Activated T-helper 2 cell treated with anti-CD3 and anti-CD28 coated beads, Interferon-gamma antibody, Interleukin-2, Interleukin-4, amounts not matched to agents 10 μg/mL and 5 μg/mL and 100 μg/mL, durations not matched to agents 14 hours and 24 hours and 36 hours (primary cell): ENCODE data around the gene RAB32. TPM values are rescaled to one million over a fixed set of nuclear protein-coding genes. Genes with fewer than 3 reads are reported as not detected.

Experiments used
- DNase-seq: peaks from one replicate; pipeline ENCODE4 v3.0.0; 2021; ENCODE audit warnings: low spot score
- H3K27ac Mint-ChIP-seq: one replicate; pipeline ENCODE4 v1.8.0; 2021; ENCODE audit warnings: mixed read lengths
- H3K27me3 Mint-ChIP-seq: one replicate; pipeline ENCODE4 v1.8.0; 2021; ENCODE audit warnings: low read depth, mixed read lengths
- H3K36me3 Mint-ChIP-seq: one replicate; pipeline ENCODE4 v1.8.0; 2021; ENCODE audit warnings: low read depth, mixed read lengths
- H3K4me1 Mint-ChIP-seq: one replicate; pipeline ENCODE4 v1.8.0; 2021; ENCODE audit warnings: low read depth, mixed read lengths
- H3K4me3 Mint-ChIP-seq: one replicate; pipeline ENCODE4 v1.8.0; 2021; ENCODE audit warnings: low read depth, mild to moderate bottlenecking, moderate library complexity, mixed read lengths
- H3K9me3 Mint-ChIP-seq: one replicate; pipeline ENCODE4 v1.8.0; 2021; ENCODE audit warnings: mixed read lengths
- intact Hi-C: fragments of 100-400 bp; cut with micrococcal nuclease; formaldehyde crosslinking; loops from one replicate; pipeline ENCODE4 v1.15.1; 2023
- total RNA-seq: library from RNA; stranded (reverse); gene quantifications from 2 replicates; pipeline ENCODE4 v1.2.3, GENCODE V29; 2022

The RAB32 gene
- total RNA-seq, 1 donor from 2014 or later, result 2.4 TPM

DNA sequence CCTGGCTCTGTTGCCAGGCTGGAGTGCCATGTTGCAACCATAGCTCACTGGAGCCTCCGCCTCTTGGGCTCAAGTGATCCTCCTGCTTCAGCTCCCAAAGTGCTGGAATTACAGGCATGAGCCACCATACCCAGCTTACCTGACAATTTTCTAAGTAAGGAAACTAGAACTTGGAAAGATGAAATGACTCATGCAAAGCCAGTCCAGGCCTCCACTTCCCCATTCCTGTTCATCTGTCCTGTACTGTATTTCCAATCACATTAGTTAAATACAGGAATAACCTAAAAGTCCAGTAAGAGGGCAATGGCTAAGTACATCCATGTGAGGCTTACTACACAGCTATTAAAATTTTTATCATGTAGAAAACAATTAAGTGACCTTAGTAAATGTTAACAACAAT lies 46.9 kb downstream of the RAB32 start:
- Mint-ChIP-seq H3K27ac (no peak overlapping the region), H3K4me3 (no peak overlapping the region), H3K27me3 (no peaks in the 10 kb centered on the region), H3K4me1 (no peaks in the 10 kb centered on the region), H3K9me3 (no peaks in the 10 kb centered on the region), H3K36me3 (no peaks in the 10 kb centered on the region)
- intact Hi-C loops, result no loop called here
- no peak for DNase-seq

DNA sequence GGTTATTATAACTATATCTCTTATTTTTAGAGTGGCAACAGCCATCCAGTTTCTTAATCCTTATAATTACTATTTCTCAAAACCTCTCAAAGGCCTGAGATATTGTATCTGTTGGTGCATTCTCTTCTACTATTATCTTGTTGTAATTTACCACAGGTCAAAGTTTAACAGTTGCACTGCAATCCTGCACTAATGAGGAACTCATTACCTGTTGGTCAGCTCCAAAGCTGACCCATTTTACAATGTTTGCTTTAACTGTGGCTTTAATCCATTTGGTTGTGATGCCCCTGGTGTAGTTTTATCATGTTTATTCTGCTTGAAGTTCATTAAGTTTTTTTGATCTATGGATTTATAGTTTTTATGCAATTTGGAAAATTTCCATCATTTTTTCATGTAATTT lies 48.8 kb downstream of the RAB32 start:
- no peak for DNase-seq
- no peaks in the 10 kb centered on the region for H3K27me3 Mint-ChIP-seq
- no peaks in the 10 kb centered on the region for H3K4me1 Mint-ChIP-seq
- intact Hi-C loops, result no loop called here
- H3K4me3 Mint-ChIP-seq, result no peak overlapping the region
- no peak overlapping the region for H3K27ac Mint-ChIP-seq
- no peaks in the 10 kb centered on the region for H3K36me3 Mint-ChIP-seq
- H3K9me3 Mint-ChIP-seq, result no peaks in the 10 kb centered on the region

DNA sequence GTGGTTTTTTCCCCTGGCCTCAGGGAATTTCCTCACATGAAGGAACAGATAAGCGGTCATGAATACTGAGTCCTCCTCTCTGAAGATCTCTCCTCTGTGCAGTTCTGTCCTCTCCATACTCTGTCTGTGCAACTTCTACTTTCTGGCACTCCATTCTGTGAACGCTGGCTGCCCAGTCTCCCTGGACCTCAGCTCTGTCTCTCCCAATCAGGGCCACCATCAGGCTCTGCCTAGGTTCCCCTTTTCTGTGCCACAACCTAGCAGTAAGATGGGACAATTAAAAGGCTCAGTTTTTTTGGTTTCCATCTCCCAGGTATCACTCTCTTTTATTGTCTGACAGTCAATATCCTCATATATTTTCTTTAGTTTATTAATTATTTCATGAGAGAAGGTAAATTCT lies 50.4 kb downstream of the RAB32 start:
- peaks cover 2% of the 10 kb centered on the region for H3K4me1 Mint-ChIP-seq
- H3K27ac Mint-ChIP-seq, result no peak overlapping the region

DNA sequence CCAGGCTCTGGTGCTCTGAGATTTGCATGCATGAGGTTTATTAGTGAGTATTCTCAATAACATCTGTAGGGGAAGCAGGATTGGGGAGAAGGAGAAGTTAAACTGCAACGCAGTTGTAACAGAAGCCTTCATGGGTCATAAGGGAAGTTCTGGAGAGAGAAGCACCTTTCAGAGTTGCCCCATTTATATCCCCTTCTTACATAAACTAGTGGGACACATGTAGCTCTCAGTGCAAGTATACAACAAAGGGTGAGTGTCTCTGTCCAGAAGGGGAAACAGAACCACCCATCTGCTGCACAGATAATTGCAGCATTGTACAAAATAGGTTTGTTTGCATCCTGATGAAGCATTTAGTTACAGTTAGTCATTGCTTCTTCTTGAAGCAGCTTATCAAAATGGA lies 50.9 kb downstream of the RAB32 start:
- Mint-ChIP-seq H3K27ac (no peak overlapping the region), H3K36me3 (no peaks in the 10 kb centered on the region), H3K4me3 (no peak overlapping the region), H3K4me1 (peaks cover 5% of the 10 kb centered on the region), H3K27me3 (peaks cover 4% of the 10 kb centered on the region), H3K9me3 (no peaks in the 10 kb centered on the region)
- no peak for DNase-seq
- intact Hi-C loops, result no loop called here

More for the DNA sequence above, 50.4 kb downstream of the RAB32 start:
- intact Hi-C loops, result no loop called here
- Mint-ChIP-seq H3K27me3 (peaks cover under 1% of the 10 kb centered on the region), H3K4me3 (no peak overlapping the region), H3K36me3 (no peaks in the 10 kb centered on the region), H3K9me3 (no peaks in the 10 kb centered on the region)
- DNase-seq, result no peak

DNA sequence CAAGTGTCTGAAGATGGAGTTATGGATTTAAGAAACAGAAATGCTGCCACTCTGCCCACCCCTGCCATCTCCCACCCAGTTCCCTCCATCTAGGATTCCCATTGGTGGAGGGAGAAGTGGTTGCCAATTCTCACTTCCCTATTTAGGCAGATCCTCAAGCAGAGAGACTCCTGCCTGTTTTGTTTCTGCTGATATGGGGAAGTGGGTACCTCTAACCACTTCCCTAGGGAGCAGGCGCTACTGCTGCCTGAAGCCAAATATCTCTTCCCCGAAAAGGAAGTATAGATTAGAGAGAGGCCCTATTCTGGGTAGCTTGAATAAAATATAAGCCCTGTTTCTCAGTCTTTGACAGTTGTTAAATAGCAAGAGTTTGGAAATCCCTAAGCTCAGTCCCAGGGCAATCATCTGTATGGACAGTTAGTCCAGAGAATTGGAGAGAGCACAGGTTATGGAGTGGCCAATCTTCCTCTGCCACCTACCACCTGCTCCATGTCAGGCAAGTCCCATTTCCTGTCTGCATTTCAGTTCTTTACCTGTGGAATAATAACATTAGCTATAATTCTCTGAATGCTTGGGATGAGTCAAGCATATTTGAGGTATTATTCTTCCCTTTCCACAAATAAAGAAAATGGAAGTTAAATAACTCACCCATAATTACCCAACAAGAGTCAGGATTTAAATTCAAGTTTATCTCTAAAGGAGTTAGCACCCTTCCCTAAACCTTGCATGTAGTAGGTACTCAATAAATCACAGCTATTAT lies 52.5 kb downstream of the RAB32 start:
- Mint-ChIP-seq H3K27me3 (peaks cover 8% of the 10 kb centered on the region), H3K27ac (no peak overlapping the region), H3K36me3 (no peaks in the 10 kb centered on the region), H3K4me1 (peaks cover 5% of the 10 kb centered on the region), H3K9me3 (no peaks in the 10 kb centered on the region), H3K4me3 (no peak overlapping the region)
- intact Hi-C loops, result no loop called here
- no peak for DNase-seq

DNA sequence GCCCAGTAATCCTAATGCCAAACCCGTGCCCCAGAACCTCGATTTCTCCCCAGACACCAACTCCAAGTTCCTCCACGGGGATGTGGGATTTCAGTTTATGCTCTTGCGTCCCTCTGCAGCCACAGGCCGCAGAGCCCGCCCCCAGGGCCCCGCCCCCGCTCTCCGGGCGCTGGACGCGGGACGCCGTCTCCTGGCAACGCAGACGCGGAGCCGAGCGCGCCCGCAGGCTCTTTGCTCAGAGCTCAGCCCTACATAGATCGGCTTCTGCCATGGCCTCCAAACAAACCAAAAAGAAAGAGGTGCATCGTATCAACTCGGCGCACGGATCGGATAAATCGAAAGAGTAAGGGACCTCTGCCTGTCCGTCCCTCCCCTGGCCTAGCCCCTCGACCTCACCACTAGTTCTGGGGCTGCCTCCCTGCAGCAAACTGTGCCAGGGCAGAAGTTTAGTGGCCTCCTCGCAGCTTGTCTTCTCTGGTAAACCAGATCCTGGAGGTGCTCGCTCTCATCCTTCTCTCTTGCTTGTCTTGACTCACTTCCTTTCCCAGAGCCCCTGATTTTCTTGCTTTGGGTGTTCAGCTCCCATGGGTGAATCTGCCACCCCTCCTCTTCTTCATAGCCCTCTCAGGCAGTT lies 55.3 kb downstream of the RAB32 start, which contains the start of gene ADGB:
ADGB (plus strand) TSS at position 201 of the 634 bp plus-strand sequence; CDS start at position 270, 69 bp downstream.
- Mint-ChIP-seq H3K9me3 (no peaks in the 10 kb centered on the region), H3K27ac (no peak within 1 kb of the TSS), H3K4me3 (peak within 1 kb of the TSS; percentile 51), H3K36me3 (no peaks in the 10 kb centered on the region), H3K4me1 (peaks cover 5% of the 10 kb centered on the region), H3K27me3 (peaks cover 8% of the 10 kb centered on the region)
- DNase-seq, result no peak
- intact Hi-C loops, result no loop called here

DNA sequence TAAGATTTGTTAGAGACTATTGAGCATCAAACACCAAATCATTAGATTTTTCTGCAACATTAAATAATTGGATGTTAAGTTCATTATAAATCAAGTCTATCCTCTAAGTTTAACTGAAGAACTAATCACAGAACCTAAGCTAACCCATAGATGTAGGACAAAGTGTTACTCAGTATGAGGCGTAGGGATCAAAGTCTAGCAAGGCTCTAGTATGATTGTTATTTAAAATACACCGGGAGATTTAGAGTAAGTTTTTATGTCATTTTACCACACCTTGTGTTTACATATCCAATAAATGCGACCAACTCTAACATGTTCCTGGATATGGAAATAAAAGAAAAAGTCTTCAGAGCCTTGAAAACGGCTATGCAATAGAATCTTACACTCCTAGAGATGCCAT lies 57.7 kb downstream of the RAB32 start:
- Mint-ChIP-seq H3K27ac (no peak overlapping the region), H3K4me3 (no peak overlapping the region), H3K27me3 (peaks cover 8% of the 10 kb centered on the region), H3K4me1 (peaks cover 5% of the 10 kb centered on the region), H3K36me3 (no peaks in the 10 kb centered on the region), H3K9me3 (no peaks in the 10 kb centered on the region)
- no peak for DNase-seq
- intact Hi-C loops, result no loop called here

DNA sequence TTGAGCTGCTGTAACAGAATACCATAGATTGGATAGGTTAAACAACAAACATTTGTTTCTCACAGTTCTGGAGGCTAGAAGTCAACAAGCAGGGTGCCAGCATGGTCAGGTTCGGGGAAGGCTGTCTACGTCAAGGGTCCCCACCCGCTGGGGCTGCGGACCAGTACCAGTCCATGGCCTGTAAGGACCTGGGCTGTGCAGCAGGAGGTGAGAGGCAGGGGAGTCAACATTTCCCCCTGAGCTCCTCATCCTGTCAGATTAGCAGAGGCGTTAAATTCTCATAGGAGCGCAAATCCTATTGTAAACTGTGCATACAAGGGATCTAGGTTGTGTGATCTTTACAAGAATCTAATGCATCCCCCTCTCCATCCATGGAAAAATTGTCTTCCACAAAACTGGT lies 58.9 kb downstream of the RAB32 start:
- no peaks in the 10 kb centered on the region for H3K9me3 Mint-ChIP-seq
- H3K27ac Mint-ChIP-seq, result no peak overlapping the region
- peaks cover 5% of the 10 kb centered on the region for H3K4me1 Mint-ChIP-seq
- H3K27me3 Mint-ChIP-seq, result peaks cover 8% of the 10 kb centered on the region
- intact Hi-C loops, result no loop called here
- no peak overlapping the region for H3K4me3 Mint-ChIP-seq
- no peaks in the 10 kb centered on the region for H3K36me3 Mint-ChIP-seq
- no peak for DNase-seq

Other genes starting within 250 kb of the RAB32 start
- 0.39 TPM in 1 of 2 replicates, not detected in the other for gene ADGB, start 55.1 kb downstream of the RAB32 start, total RNA-seq